SK-N-MC (cell line): ENCODE measurements around the gene GH1.

Experiments used
- EZH2 ChIP-seq: fragments of 200-600 bp; sonication (generic); IDR thresholded peaks from one replicate; pipeline ENCODE4 v1.6.1; 2017; ENCODE audit warnings: antibody characterized with exemption
- FOXP2 ChIP-seq: optimal IDR thresholded peaks from 2 replicates; pipeline ENCODE3; 2011; ENCODE audit warnings: mild to moderate bottlenecking, moderate library complexity; ENCODE audit not compliant: insufficient read depth; ENCODE audit errors: extremely low read length, control extremely low read depth
- POLR2AphosphoS5 ChIP-seq: IDR thresholded peaks from 2 replicates; pipeline ENCODE4 v1.6.1; 2012; ENCODE audit warnings: mild to moderate bottlenecking, low read depth, low read length, borderline replicate concordance

GRCh38 chr17:63926164-63926563, 7.5 kb upstream of the GH1 start:
- TF ChIP-seq EZH2 (no peak), POLR2AphosphoS5 (no peak), FOXP2 (no peak)
